Endometrium (tissue), 2 donors: ENCODE measurements around the gene SPTB.

Experiments used
- FAIRE-seq: peaks from 2 replicates; lab custom pipeline; 2012; peaks lifted over from hg19 to GRCh38; lab: Jason Lieb, UNC
- donor health status: control.
- donor health status: control.

Gene SPTB

DNA sequence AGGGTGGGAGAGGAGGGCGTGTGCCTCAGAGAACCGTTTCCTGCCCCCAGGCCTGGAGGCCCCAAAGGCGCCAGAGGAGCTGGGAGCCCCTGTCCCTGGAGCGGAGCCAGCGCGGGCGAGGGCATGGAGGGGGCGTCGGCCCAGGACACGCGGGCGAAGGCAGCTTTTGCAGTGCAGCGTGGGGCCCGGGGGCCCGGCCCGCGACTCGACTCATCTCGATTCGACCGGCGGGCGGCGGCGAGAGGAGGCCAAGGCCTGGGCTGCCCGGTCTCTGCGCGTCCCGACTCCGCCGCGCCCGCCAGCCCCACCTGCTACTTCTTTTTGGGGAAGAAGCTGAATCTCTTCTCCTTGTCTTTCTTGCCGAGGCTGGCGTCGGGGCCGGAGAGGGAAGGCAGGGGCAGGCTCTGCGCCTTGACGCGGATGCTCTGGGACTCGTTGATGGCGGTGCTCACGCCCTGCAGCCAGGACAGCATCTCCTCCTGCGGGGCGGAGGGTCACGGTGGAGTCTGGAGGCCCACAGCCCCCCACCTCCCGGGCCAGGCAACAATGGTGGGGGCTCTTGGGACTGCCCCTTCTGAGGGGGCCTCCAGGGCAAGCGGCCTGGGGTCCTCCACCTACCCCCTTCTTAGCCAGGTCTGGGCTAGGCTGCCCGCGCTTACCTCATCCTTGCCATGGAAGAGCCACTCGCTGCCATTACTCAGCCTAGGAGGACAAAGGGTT is 130.6 kb downstream of the SPTB start:
- no peak for FAIRE-seq

DNA sequence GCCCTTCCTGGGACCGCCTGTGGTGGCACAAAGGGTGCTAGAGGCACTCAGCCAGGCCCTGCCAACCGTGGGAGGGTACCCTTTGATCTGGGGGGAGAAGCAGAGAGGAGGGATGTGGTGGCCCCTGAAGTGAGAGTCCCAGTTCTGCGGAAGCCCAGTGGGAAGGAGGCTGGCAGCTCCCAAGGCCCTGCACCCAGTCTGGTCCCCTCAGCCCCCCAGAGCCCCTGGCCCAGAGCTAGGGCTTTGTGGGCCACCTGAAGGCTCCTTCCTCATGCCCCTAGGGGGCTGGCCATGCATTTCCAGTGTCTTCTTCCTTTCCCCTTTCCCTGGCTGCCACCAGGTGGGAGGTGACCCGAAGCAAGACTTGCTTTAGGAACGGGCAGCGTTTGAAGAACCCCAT is 131.2 kb downstream of the SPTB start:
- FAIRE-seq = no peak

DNA sequence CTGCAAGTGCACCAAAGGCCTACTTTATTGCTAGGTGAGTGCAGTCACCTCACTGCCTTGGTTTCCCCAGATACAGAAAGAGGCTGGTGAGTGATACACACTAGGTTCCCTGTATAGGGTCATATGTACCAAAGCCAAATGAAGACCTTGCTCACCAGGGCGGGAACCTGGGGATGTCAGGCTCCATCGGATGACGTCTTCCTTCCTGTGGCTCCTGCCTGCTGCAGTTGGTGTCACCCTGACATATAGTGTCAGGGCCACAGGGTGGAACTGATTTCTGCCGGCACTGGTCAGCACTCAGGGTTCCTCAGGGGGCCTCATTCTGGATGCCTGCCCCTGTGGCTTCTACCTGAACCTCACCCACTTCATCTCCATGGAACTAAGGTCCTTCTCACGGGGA is 132.4 kb downstream of the SPTB start:
- no peak for FAIRE-seq

DNA sequence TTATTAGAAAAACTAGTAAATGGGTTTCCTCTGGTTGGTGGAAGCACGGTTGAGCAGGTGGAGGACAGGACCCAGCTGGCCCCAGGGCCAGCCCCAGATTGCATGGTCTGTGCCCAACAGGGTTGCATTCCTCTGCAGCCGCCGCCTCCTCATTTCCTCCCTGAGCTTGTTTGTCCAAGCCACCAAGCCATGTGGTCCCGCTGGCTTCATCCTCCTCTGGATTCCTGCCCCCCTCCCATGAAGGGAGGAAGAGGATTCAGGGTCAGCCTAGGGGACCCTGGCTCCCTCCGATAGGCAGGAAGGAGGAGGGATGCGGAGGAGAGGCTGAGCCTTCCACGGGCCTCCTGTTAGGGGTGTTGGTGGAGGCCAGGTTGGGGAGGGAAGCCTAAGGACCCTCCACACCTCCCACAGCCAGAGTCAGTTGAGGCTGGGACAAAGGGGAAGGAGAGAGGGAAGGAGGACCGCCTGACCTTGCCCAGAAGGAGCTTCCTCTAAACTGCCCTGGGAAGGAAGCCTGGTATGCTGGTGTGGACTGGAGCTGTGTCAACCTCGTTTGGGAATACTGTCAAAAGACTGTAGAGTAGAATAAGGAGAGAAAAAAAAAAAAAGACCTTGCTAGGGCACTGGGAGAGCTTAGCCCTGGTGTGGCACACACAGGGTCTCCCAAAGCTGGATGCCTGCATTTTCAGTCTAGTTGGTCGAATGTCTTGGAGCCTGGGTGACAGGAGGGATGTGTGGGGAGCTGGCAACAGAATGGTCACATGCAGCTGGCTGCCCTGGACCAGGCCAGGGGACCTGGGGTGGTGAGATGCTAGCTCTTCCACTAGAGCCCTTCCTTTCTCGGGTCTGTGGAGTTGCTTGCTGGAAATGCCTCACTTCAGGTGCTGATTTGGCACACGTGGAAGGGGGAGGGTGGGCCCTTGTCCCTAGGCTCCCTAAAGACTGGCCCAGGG is 133.1 kb downstream of the SPTB start:
- no peak for FAIRE-seq

DNA sequence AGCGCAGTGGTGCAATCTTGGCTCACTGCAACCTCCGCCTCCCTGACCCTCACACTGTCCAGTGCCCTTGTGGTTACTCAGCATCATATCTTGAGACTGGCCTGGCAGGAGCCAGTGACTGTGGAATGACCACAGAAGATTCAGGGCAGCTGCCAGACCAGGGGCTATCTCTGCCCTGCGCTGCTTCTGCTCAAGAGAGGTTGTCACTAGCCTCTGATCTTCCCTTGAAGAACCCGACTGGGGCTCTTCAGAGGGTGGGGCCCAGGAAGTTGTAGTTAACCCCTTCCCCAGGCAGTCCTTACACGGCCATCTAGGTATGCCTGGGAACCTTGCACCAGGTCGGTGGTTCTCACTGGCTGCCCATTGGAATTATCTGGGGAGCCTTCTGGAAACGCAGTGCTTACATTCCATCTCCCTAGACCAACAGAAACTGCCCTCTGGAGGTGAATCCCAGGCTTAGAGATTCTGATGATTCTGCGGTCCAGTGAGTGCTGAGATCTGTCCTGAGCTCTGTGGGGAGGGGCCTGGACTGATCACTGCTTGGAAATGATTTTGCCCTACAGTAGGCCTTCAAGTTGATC is 134.1 kb downstream of the SPTB start:
- no peak for FAIRE-seq

DNA sequence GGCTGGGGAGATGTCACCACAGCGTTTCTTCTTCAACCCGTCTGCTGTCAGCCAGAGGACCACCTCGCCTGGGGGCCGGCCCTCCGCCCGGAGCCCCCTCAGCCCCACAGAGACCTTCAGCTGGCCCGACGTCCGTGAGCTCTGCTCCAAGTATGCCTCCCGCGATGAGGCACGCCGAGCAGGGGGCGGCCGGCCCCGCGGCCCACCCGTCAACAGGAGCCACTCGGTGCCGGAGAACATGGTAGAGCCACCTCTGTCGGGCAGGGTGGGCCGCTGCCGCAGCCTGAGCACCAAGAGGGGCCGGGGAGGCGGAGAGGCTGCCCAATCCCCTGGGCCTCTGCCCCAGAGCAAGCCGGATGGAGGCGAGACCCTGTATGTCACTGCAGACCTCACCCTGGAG is 136.6 kb downstream of the SPTB start:
- FAIRE-seq = no peak

DNA sequence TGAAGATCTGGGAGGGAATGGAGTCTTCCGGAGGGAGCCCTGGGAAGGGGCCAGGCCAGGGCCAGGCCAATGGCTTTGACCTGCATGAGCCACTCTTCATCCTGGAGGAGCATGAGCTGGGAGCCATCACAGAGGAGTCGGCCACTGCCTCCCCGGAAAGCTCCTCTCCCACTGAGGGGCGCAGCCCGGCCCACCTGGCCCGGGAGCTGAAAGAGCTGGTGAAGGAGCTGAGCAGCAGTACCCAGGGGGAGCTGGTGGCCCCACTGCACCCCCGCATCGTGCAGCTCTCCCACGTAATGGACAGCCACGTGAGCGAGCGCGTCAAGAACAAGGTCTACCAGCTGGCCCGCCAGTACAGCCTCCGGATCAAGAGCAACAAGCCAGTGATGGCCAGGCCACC is 137.7 kb downstream of the SPTB start:
- no peak for FAIRE-seq

DNA sequence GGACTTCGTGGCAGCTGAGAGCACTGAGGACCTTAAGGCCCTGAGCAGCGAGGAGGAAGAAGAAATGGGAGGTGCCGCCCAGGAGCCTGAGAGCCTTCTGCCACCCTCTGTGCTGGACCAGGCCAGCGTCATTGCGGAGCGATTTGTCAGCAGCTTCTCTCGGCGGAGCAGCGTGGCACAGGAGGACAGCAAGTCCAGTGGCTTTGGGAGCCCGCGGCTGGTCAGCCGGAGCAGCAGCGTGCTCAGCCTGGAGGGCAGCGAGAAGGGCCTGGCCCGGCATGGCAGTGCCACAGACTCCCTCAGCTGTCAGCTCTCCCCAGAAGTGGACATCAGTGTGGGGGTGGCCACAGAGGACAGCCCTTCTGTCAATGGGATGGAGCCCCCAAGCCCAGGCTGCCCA is 138.5 kb downstream of the SPTB start:
- FAIRE-seq = no peak

DNA sequence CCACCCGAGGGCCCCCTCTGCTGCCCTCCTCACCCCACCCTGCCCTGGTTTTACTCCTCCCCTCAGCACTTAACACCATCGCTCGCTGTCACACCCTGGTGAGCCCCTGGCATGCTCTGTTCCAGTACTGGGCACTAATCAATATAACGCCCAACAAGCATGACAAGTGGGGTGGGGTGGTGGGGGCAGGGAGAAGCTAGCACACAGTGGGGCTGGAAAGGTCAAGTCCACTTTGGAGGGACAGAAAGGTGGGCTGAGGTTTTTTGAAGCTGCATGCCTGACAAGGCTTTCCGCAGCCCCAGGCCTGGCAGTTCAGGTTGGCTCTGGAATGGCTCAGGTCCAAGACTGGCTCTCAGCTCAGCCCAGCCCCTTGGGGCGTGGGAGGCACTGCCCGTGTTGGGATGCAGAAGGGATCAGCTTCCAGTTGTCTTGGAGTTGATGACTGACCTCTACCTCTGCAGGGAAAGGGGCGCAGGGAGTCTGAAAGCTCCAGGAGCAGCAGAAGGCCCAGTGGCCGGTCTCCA is 141.4 kb downstream of the SPTB start:
- no peak for FAIRE-seq

DNA sequence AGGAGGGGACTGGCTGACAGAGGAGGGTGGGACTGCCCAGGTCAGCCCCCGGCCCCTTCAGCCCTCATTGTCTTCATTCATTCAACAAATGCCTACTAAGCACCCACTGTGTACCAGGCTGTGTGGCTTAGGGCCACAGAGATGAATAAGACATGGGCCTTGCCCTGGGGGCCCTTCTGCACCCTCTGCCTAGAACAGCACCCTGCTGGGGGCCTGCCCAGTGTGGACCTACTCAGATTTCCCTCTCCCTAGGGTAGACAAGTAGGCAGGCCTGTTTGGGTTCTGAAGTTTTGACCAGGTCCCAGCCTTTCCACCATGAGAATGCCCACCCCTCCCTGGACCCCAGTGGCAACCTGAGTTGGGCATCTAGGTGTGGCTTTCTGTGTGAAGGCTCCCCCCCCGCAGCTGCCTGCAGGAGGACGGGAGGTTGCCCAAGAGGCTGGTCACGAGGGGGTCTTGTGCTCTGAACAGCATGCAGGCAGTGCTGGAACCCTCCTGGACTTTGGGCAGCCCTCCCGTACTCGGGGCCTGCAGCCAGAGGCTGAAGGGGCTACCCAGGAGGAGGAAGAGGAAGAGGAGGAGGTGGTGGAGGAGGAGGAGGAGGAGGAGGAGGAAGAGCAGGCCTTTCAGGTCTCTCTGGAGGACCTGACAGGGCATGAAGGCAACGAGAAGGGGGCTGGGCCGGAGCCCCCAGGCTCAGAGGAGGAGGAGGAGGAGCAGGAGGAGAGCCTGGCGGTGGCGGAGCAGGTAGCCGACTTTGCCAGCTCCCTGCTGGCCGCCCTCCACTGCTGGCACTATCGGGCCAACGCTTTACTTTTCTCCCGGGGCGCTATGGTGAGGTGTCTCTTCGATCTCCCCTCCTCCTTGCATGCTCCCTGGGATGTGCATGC is 142.1 kb downstream of the SPTB start:
- no peak for FAIRE-seq

DNA sequence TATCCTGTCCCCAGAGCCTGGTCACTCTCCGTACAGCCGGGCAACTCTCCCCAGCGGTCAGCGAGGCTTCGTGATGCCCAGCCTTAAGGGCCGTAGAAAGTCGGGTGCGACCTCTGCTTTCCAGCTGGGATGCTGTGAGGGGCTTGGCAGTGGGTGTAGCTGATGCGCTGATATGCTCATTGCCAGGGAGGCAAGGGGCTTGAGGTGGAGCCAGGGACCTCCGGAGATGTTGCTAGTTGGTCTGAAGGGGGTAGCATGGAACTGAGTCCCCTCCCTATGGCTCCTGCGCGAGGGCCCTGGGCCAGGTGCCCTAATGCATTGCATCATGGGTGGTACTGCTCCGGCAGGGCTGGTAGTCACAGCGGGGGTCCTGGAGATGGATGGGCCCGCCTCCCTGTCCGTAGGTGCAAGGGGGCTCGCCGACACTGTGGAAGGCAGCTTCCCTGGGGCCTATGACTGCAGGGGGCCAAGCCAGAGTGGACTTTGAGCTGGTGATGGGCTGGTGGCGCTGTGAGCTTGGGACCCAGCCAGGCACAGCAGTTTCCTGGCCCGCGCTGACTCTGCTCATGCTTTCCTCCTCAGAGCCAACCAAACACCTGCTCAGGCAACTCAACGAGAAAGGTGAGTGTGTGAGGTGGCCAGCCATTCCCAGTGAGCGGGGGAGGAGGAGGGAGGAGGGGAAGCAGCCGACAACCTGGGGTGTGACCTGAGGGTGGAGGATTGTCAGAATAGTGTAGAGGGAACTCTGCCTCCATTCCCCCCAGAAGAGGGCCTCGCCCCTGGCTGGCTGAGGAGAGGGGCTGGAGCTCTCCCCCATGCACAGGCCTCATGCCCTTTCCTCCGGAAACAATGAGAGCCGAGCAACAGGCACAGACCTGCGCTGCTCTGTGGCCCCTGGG is 143.2 kb downstream of the SPTB start:
- FAIRE-seq = no peak

DNA sequence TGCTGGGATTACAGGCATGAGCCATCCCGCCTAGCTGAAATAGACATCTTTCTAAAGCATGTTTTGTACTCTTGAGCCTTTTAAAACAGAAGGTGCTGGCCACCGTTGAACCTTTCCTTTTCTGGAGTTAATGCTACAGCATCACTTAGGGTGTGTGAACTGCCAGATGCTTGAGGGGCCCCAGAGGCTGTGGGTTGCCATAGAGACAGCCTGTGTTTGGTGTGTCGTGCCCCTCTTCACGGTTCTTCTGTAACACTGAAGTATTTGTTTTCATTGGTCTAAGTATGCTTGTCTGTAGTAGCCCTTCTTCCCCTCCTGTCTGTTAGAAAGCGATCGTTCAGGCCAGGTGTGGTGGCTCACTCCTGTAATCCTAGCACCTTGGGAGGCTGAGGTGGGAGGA is 144.7 kb downstream of the SPTB start:
- FAIRE-seq = no peak

DNA sequence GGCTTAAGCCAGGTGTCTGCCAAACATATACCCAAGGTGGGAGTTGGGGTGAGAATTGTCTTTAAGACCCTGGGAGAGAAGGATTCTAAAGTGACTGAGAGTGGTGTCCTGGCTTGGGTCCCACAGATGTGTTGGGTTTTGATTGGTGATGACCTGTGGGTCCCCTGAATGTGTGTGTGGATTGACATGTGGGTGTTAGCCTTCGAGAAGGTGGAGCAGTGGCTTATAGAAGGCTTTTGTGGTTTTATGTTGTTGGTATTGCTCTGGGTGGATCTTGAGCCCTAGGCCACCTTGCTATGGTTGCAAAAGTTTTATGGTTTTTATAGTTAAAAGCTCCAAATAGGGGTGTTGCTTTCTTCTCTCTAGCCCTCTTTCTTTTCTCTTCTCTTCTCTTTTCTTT is 145.8 kb downstream of the SPTB start:
- no peak for FAIRE-seq

DNA sequence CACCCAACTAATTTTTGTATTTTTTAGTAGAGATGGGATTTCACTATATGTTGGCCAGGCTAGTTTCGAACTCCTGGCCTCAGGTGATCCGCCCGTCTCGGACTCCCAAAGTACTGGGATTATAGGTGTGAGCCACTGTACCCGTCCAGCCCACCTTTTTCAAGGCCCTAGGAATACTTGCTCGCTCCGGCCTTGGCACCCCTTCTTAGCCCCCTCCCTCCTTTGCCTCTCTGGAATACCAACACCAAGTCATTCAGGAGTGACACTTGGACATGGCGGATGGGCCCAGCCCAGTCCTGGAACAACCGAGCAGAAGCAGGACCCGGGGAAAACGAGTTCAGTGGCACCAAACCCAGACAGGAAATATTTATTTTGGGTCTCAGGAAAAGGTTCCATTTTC is 146.4 kb downstream of the SPTB start:
- FAIRE-seq = no peak

DNA sequence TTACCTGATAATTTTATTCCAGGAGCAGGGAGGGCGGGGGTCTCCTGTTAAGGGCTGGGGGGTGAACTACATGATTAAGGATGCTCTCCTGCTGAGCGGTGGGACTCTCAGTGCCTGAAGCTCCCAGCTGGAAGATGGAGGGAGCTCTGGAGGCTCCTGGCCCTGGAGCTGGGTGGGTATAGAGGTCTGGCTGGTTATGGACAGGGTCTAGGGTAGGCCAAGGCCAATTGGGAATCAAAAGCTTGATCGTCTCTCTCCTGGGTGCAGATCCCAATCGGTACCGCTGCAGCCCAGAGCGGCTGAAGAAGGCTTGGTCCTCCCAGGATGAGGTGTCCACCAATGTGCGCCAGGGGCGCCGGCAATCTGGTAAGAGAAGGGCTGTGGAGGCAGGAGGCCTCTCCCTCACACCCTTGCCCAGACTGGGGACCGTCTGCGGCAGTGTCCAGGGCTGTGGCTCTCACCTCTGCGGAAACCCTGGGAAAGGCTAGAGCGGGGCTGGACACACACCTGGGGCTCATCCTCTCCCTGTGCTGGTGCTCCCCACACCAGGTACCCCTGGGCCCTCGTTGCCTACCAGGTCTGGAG is 147.1 kb downstream of the SPTB start:
- FAIRE-seq = no peak

DNA sequence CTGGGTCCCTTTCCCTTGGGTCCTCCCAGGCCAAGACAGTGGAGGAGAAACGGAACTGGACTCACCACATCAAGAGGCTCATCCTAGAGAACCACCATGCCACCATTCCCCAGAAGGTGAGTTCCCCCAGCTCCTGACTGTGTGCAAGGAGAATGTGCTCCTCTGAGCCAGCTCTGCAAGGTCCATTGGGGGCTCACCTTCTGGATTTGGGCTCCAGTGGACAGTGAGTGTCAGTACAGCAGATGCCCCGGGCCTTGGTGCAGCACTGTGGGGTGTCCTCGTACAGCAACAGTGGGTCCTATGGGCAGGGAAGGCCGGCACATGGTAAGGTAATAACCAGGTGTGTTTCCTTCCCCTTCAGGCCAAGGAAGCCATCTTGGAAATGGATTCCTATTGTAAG is 147.6 kb downstream of the SPTB start:
- no peak for FAIRE-seq

DNA sequence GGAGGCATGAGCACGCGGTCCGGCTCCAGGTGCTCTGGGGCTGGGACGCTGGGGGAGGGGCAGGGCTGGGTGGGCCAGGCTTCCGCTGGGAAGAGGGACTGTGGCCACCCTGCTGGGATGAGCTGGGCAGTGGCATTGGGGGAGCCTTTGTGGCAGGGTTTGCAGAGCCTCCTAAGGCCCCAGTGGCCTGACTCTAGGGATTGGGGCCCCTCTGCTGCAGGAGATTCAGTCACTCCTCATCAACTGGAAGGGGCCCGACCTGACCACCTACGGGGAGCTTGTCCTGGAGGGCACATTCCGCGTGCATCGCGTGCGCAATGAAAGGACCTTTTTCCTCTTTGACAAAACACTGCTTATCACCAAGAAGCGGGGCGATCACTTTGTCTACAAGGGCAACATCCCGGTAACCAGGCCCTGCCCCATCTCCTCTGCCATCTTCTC is 148.5 kb downstream of the SPTB start:
- FAIRE-seq = no peak

DNA sequence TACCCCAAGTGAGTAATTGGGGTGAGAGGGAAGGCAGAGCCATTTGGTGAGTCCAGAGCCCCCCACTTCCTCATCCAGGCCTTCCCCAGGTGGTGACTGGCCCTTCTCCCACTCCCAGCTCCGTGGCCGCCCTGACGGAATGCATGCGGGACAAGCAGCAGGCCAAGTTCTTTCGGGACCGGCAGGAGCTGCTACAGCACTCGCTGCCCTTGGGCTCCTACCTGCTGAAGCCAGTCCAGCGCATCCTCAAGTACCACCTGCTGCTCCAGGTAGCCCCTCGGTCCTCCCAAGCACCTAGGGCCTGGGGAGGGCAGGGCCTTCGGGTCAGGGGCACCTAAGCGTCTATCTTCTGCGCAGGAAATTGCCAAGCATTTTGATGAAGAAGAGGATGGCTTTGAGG is 149.0 kb downstream of the SPTB start:
- FAIRE-seq = no peak

DNA sequence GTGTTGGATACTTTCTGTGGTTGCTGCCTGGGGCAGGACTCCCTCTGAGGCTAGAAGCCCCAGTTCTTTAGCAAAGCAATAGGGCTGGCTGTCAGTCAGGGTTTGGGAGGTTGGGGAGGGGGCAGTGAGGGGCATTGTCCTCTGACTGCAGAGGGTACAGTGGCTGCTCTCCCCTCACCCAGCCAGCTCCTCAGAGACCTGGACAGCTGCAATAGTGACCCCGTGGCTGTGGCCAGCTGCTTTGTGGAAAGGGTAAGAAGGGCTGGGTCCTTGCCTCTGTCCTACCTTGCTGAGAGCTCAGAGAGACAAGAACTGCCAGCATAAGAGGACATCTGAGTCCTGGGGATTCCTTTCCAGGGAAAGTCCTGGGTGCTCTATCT is 149.7 kb downstream of the SPTB start:
- FAIRE-seq = no peak

DNA sequence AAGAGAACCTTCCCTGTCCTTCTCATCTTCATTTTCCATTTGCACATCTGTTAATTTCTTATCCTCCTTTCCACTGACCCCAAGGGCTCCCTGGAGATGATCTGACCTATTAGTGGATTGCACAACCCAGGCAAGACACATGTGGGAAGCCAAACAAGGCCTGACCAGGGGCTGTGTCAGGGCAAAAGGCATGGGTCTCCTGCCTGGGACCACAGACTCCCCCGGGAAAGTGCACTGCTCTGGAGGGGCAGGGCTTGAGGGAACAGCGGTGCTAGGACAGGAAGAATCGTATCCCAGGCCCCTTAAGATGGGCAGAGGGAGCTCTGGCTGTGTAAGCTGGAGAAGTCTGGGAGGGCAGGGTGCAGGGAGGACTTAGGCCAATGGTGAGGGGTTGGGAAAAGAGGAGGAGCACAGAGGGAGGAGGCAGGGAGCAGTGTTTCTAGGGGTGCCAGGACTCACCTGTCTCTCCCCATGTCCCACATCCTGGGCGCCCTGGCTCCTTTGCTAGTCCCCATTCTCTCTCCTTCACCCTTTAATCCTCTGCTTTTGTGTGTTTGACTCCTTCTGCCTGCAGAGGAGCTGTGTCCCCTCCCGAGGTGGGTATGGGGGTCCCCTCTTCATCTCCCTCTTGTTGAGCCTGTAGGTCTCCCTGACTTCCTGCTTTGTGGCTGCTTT is 150.2 kb downstream of the SPTB start:
- FAIRE-seq = no peak
